ENCODE measurements around the gene TFDP1.
"Not testable (repeated sequence)": the region's sequence is repeated elsewhere in the genome, so short reads cannot be mapped to it uniquely, and the experiment has no call there.

The TFDP1 gene

DNA sequence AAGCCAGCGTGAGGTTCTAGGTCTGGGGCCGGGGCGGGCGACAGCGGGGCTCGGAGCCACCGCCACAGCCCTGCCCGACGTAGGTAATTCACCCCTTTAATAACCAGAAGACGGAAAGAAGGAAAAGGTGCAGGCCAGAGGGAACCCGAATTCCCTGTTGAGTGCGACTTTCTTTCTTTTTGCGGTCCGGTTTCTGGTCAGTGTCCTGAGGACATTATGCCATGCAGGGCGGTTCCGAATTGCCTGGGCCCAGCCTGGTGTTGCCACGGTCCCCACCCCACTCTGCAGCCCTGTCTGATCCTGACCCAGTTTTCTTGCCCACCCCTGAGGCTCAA lies 18.4 kb upstream of the TFDP1 start:
- DNase-seq (ENCODE audit: low read depth in 1 of 2, low spot score in 1 of 2) = no peak

DNA sequence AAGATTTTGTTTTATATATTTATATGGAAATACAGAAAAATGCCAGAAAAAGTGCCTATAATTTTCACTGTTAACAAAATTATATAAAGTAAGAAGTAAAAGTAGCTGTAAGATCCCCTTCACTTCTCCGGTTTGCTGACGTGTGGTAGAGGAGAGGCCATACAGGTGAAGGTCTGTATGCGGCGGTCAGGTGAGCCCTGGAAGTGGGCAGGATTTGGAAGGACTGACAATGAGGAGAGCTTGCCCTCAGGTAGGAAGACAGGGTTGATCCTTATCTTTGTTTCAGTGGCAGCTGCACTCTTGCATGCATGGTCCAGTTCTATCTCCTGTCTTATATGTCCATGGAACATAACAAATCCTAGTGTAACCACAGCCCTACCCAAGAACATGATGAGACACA lies 16.9 kb upstream of the TFDP1 start:
- no peak for DNase-seq (ENCODE audit: low read depth in 1 of 2, low spot score in 1 of 2)

DNA sequence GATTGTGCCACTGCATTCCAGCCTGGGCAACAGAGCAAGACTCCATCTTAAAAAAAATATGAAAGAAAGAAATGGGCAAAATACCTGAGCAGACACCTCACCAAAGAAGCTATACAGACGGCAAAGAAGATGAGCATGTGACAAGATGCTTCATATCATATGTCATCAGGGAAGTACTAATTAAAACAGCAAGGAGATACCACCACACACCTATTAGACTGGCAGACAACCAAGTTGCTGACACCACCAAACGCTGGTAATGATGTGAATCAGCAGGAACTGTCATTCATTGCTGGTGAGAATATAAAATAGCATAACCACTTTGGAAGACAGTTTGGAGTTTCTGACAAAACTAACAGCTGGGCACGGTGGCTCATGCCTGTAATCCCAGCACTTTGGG lies 11.5 kb upstream of the TFDP1 start:
- DNase-seq (ENCODE audit: low read depth in 1 of 2, low spot score in 1 of 2) = no peak

DNA sequence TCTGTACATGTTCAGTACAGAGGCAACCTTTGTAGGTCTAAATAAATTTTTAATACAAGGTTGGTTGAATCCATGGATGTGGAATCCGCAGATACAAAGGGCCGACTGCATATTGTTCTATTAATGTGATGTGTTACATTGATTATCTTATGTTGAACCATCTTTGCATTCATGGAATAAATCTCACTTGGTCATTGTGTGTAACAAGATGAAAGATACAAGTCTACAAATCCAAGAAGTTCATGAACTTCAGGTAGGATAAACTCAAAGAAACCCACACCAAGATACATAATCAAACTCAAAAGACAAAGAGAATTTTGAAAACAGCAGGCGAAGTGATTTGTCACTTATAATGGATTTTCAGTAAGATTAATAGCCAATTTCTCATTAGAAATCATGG lies 8.0 kb upstream of the TFDP1 start:
- DNase-seq (ENCODE audit: low read depth in 1 of 2, low spot score in 1 of 2) = no peak

DNA sequence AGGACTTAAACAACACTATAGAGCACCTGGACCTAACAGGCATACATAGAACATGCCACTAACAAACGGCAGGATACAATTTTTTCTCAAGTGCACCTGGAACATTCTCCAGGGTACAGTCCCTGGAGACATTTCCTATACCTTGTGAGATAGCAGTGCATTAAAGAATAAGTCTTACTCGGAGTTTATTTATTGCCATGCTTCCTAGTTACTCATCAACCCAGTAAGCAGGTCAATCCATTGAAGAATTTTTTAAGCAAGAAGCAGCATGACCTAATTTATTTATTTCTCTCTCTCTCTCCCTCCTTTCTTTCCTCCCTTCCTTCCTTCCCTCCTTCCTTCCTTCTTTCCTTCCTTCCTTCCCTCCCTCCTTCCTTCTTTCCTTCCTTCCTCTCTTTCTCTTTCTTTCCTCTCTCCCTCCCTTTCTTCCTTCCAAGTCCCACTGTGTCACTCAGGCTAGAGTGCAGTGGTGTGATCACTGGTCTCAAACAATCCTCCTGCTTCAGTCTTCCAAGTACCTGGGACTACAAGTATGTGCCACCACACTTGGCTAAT lies 6.6 kb upstream of the TFDP1 start:
- no peak for DNase-seq (ENCODE audit: low read depth in 1 of 2, low spot score in 1 of 2)

DNA sequence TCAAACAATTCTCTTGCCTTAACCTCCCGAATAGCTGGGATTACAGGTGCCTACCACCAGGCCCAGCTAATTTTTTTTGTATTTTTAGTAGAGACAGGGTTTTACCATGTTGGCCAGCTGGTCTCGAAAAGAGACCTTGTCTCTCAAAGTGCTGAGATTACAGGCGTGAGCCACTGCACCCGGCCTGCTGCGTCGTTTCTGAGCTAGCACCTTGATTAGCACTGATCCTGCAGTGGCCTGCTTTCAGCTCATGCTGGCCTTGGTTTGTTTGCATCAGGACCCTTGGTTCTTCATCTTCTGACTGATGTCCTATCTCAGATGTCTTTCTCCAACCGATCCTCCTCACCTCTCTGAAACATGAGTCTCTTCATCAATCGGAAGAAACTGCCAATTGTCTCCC lies 4.9 kb upstream of the TFDP1 start:
- DNase-seq (ENCODE audit: low read depth in 1 of 2, low spot score in 1 of 2) = no peak

DNA sequence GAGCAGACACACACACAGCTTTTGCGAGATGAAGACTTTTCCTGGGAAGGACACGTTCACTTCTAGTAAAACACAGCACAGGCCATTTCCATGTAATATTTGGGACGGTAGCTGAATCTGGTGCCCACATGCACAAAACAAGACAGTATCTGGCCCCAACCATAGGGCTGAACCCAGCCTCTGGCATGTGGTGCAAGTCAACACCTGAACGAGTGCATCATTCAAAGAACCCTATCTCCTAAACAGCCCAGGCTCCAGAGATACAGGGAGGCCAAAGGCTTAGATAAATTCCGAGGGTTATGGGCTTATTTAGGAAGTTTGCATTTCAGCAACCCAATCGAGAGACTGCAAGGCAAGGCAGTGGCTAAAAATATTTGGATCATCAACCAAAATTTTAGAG lies 2.7 kb upstream of the TFDP1 start:
- DNase-seq (ENCODE audit: low read depth in 1 of 2, low spot score in 1 of 2) = no peak

DNA sequence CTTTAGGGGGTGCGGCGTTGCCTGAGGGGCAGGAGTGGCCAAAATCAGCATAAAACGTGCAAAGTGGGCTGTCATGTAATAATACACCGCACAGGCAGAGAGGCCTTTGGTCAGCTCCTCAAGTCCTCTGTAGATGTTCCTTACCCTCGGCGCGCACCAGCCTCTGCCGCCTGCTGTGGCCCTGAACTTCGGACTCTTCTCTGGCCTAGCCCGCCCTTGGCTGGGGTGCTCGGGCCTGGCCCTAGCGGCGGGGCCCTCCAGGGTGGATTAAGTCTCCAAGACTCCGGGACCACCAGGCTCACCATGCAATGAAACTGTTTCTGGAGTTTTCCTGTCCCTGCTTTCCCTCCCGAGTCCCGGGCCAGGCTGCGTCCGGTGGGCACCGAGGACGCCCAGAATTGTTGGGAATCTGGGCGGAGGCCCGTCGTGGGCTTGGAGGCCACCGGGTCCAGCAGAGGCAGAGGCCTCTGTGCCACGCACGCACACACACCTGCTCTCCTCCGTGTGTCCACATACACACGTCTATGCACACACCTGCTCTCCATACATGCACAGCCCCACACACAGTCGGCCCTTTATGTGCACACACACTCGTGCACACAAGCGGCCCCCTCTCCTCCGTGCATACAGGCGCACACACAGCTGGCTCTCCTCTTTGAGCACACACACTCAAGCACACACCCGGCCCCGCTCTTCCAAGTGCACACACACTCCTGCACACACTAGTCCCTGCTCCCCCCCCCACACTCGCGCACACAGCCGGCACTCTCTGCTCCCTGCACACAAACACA lies 1.5 kb upstream of the TFDP1 start:
- DNase-seq (ENCODE audit: low read depth in 1 of 2, low spot score in 1 of 2) = no peak

DNA sequence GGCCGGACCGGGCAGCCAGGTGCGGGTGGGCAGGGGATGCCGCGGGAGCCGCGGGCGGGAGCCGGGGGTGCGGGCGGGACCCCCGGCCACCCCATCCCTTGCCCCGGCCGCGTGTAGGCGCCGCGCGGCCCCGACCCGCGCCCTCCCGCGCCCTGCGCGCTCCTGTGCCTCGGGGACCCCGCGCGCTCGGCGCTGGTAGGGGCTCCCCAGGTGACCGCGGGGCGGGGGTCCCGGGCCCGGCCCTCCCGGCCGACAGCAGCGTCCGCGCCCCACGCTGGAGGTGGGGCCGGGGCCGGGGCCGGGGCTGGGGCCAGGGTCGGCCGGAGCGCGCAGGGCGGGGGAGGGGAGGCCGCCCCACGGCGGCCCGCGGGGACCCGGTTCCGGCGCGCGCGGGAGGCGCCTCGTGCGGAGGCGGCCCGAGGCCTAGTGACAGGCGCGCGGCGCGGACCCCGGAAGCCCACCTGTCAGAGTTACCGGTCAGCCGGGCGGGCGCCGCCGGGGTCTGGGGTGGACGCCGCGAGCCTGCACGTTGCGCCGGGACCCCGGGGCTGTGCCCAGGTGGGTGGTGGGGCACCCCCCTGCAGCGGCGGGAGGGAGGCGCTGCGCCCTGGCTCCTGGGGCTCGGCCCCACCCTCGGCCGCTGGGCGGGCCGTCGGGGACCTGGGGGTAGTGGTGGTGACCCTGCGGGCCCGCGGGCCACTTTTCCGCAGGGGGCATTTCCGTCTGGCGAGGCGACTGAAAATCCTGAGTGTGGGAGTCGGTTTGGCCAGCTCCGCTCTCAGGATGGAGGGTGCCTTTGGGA lies 518 bp downstream of the TFDP1 start:
- no peak for DNase-seq (ENCODE audit: low read depth in 1 of 2, low spot score in 1 of 2)

DNA sequence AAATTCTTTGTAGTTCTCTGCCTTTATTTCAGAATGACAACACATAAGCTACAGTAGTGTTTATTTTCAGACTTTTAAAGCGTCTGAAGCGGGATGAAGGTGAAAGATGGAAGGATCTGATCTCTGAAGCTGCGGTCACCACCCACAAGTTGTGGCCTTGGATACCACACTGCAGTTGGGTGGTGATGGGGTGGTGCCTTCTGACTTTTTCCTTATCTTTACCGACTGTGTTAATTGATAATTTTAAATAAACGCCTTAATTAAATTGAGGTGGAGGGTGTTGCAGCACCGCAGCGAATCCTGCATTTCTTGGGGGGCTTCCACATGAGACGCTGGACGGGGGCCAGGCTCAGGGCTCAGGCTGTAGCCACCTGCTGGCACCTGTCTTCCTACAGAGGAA lies 1.3 kb downstream of the TFDP1 start:
- DNase-seq (ENCODE audit: low read depth in 1 of 2, low spot score in 1 of 2) = no peak

DNA sequence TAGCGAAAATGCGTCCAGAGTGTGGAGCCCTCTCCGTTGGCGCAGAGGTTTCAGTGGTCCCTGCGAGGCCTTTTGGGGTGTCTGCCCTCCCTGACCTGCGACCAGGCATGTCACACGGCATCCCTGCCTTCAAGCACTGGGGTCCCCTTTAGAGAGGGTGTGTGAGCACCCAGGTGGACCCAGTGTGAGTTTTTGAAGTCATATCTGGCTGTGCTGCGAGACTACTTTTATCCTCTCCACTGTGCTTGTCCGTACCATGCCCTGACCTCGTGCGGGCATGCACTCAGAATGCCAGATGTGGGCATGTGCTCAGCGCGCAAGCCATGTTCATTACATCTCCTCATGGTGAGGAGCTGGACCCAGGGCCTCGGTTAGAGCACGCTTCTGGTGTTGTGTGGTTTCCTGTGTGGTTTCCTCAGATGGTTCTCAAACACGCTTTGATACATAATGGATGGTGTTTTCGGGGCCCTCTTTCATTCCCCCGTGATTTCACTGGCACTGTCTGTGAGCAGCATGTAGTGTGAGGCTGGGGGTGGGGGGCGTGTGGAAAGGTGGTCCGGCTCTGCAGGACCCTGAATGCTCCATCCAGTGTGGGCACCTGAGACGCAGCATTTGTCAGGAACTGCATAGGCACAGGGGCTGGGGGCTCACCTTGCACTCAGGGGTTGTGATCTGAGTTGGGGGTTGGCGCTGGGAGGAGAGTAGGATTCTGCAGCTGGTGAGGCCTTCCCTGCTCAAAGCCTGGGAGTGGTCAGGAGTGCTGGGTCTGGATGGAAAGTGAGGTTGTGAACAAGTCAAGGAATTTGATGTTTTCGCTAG lies 2.3 kb downstream of the TFDP1 start:
- DNase-seq (ENCODE audit: low read depth in 1 of 2, low spot score in 1 of 2) = no peak

DNA sequence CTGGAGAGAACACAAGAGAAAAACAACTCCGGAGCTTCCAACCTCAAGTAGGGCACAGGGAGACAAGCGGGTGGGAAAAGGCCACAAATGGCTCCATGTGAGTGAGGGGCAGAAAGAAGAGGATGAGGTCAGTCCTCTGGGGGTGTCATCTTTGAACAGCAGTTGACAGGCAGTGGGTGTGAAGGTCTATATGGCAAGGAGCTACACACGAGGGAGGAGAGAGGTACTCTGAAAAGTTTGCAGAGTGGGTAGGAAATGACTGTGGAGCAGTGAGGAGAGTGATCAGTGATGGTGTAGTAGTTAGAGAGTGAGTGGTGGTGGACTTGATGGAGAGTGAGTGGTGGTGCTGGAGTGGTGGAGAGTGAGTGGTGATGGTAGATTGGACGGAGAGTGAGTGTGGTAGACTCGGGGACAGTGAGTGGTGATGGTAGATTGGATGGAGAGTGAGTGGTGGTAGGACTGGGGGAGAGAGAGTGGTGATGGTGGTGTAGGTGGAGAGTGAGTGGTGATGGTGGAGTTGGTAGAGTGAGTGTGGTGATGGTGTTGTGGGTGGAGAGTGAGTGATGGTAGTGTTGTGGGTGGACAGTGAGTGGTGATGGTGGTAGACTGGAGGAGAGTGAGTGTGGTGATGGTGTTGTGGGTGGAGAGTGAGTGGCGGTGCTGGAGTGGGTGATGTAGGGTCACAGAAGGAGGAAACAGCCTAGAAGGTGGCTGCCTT lies 4.0 kb downstream of the TFDP1 start:
- DNase-seq (ENCODE audit: low read depth in 1 of 2, low spot score in 1 of 2) = no peak

DNA sequence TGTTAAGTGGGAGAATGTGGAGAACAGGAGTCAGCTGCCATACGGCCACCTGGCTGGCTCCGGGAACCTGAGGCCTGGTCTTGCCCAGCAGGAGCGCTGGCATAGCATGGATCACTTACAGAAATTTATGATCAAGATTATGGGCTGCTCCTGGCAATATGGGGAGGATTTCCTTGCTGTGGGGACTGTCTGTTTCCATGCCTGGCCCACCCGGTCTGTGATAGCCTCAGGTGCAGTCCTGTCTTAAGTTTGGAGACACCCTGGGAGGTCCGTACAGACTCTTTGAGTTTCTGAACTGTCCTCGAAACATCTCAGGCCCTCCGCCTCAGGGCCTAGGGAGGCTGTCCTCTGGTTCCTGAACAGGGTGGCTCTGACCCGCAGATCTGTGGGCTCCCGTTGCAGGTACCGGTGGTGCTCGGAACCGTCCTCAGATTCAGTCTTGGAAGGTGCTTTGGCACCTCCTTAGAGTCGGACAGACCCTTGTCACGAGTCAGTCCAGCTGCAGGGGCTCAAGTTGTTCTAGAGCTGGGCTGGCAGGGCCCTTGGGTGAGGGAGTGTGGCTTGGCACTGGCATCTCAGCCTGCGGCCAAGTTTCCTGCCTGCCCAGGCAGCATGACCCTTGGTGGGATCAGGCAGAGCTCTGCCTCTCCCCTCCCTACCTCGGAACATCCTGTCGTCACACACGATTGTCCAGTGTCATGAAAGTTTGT lies 4.9 kb downstream of the TFDP1 start:
- no peak for DNase-seq (ENCODE audit: low read depth in 1 of 2, low spot score in 1 of 2)

DNA sequence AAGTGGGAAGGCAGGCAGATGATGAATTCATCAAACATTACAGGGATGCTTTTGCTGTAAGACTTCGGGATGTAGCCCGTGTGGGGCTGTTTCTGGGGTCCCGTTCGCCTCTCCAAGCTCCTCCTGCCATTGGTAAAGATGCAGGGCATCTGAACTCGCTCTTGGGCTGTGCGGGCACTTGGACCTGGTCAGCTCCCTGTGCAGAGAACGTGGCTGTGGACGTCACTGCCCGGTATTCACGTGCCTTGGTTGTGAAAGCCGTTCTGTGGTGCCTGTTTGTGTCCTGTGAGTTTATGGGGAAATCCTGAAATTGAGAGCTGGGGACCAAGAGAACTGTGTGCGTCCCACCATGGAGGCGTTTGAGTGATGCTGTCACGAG lies 5.4 kb downstream of the TFDP1 start:
- DNase-seq (ENCODE audit: low read depth in 1 of 2, low spot score in 1 of 2) = no peak

DNA sequence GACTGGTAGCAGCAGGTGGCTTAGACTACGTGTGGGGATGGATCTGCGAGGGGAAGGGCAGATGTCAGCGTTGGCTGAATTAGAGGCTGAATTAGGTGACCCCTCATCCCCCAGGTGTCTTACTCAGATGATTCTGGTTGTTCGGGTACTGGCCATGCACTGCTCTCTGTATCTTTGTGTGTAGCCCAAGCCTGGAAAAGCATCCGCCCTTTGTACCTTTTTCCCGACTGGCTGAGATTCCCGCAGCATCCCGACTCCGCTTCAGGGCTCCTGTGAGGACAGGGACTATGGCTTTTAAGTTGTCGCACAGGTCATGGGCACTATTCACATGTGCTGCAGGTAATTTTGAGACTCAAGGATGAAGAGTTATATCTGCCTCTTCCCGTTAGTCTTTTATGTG lies 7.2 kb downstream of the TFDP1 start:
- DNase-seq (ENCODE audit: low read depth in 1 of 2, low spot score in 1 of 2) = no peak

DNA sequence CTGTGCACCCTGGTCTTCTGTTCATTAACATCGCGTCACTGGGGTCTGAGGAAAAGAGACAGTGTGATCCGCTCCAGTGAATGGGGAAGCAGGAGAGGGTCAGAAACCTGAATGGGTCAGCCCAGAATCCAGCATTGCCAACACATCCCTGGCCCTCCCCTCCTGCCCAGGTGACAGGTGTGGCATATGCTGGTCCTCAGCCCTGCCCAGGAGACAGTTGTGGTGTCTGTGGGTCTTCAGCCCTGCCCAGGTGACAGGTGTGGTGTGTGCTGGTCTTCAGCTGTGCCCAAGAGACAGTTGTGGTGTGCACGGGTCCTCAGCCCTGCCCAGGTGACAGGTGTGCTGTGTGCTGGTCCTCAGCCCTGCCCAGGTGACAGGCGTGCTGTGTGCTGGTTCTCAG lies 8.0 kb downstream of the TFDP1 start:
- no peak for DNase-seq (ENCODE audit: low read depth in 1 of 2, low spot score in 1 of 2)

DNA sequence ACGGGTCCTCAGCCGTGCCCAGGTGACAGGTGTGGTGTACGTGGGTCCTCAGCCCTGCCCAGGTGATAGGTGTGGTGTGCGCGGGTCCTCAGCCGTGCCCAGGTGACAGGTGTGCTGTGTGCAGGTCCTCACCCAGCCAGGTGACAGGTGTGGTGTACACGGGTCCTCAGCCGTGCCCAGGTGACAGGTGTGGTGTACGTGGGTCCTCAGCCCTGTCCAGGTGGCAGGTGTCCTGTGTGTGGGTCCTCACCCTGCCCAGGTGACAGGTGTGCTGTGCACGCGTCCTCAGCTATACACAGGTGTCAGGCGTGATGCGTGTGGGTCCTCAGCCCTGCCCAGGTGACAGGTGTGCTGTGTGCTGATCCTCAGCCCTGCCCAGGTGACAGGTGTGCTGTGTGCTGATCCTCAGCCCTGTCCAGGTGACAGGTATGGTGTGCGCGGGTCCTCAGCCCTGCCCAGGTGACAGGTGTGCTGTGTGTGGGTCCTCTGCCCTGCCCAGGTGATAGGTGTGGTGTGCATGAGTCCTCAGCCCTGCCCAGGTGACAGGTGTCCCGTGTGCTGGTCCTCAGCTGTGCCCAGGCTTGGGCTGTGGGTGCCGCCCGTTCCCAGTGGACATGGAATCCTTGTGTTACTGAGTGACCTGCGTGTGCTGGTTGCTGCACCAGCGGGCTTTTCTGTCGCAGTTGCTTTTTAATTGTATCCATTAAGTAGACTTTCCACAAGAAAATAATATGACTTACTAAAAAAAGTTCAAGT lies 9.7 kb downstream of the TFDP1 start:
- DNase-seq (ENCODE audit: low read depth in 1 of 2, low spot score in 1 of 2) = not testable (repeated sequence)

DNA sequence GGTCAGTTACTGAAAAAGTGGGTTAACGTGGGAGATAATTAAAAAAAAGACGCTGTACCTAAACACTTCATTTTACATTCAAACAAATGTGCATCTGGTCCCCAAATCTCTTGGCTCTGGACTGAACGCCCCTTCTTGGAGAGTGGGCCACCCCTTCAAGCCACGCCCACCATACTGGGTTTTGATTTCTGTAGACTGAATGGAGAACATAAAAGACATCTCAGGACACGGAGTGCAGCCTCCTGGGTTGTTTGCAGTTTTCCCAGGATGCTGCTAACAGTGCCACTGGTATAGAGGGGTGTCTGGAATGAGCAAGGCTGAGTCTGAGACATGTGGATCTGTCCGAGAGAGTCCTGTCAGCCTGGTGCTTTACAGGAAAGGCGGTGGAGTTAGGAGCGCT lies 10.6 kb downstream of the TFDP1 start:
- DNase-seq (ENCODE audit: low read depth in 1 of 2, low spot score in 1 of 2) = no peak

DNA sequence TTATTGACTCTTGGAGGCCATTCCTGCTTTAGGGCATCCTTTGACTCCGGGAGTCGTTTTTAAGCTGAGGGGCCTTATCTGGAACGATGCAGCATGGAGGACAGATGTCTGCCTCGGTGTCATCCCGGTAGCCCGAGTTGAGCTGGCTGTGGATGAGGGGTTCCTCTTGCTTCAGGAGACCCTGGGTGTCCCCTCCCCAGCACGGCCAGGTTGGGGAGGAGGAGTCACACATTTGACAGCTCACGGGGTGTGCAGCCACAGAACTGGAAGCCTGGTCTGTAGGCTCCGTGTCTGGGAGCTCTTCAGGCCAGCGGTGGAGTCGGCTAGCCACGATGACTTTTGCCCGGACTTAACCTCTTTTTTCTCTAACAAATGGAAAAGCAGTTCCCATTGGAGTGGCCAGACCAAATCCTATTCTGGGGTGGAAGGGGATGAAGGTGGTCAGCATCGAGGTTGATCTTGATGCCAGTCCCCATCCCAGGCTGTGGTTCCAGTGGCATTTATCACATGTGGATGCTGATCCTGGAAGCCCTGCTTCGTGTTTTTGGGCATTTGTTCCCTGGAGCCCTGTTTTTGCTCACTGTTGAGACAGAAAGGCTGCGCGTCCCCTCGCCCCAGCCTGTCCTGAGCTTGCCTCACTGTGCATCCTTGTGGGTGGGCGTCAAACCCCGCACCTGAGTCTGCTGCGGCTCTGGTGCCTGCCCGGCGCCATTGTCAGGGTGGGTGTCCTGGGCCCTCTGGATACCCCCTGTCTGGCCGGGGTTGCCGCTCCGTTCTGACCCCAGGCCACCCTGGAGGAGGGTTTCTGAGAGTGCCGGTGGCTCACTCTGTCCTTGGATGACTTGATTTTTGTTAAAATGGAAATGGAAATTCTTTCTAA lies 12.0 kb downstream of the TFDP1 start:
- no peak for DNase-seq (ENCODE audit: low read depth in 1 of 2, low spot score in 1 of 2)
